Stimulated activated memory B cell treated with anti-CD40 and anti-IgM and Interleukin-4, amounts not matched to agents 10 μg/mL and 1 μg/mL and 100 μg/mL, for 72 hours (primary cell): ENCODE results near the gene CHST5.
A peak's percentile ranks its signal among the peaks of the same experiment; 100 is the strongest.
"Not testable (repeated sequence)": the region's sequence is repeated elsewhere in the genome, so short reads cannot be mapped to it uniquely, and the experiment has no call there.

ENCODE experiments used
- ATAC-seq: fragments of 150-1000 bp; cut with Tn5 transposase; 2 replicates; pipeline ENCODE4 v1.10.0; 2021
- H3K27ac Mint-ChIP-seq: one replicate; pipeline ENCODE4 v1.8.0; 2022; ENCODE audit warnings: mild to moderate bottlenecking, mixed read lengths
- H3K27me3 Mint-ChIP-seq: one replicate; pipeline ENCODE4 v1.8.0; 2022; ENCODE audit warnings: mixed read lengths
- H3K36me3 Mint-ChIP-seq: one replicate; pipeline ENCODE4 v1.8.0; 2022; ENCODE audit warnings: mixed read lengths
- H3K4me1 Mint-ChIP-seq: one replicate; pipeline ENCODE4 v1.8.0; 2022; ENCODE audit warnings: mixed read lengths
- H3K4me3 Mint-ChIP-seq: one replicate; pipeline ENCODE4 v1.8.0; 2022; ENCODE audit warnings: mild to moderate bottlenecking, moderate library complexity, mixed read lengths
- H3K9me3 Mint-ChIP-seq: one replicate; pipeline ENCODE4 v1.8.0; 2022; ENCODE audit warnings: mixed read lengths

Gene CHST5

GRCh38 chr16:75535211-75535843 lies 581 bp downstream of the CHST5 start:
- peak; percentile 31 for ATAC-seq
- no peak overlapping the region for H3K4me3 Mint-ChIP-seq
- H3K4me1 Mint-ChIP-seq = no peaks in the 10 kb centered on the region
- H3K27ac Mint-ChIP-seq = no peak overlapping the region
- H3K9me3 Mint-ChIP-seq = no peaks in the 10 kb centered on the region
- no peaks in the 10 kb centered on the region for H3K27me3 Mint-ChIP-seq
- H3K36me3 Mint-ChIP-seq = no peaks in the 10 kb centered on the region

GRCh38 chr16:75534560-75535205 lies 1.2 kb downstream of the CHST5 start:
- no peak for ATAC-seq
- H3K4me1 Mint-ChIP-seq = no peaks in the 10 kb centered on the region
- H3K4me3 Mint-ChIP-seq = no peak overlapping the region
- no peak overlapping the region for H3K27ac Mint-ChIP-seq
- H3K9me3 Mint-ChIP-seq = no peaks in the 10 kb centered on the region
- no peaks in the 10 kb centered on the region for H3K36me3 Mint-ChIP-seq
- no peaks in the 10 kb centered on the region for H3K27me3 Mint-ChIP-seq

GRCh38 chr16:75532791-75533190 lies 3.1 kb downstream of the CHST5 start:
- no peaks in the 10 kb centered on the region for H3K4me1 Mint-ChIP-seq
- H3K36me3 Mint-ChIP-seq = no peaks in the 10 kb centered on the region
- H3K27ac Mint-ChIP-seq = no peak overlapping the region
- H3K9me3 Mint-ChIP-seq = no peaks in the 10 kb centered on the region
- no peak overlapping the region for H3K4me3 Mint-ChIP-seq
- H3K27me3 Mint-ChIP-seq = no peaks in the 10 kb centered on the region
- ATAC-seq = no peak

GRCh38 chr16:75532142-75532765 lies 3.7 kb downstream of the CHST5 start:
- Mint-ChIP-seq H3K27me3 (no peaks in the 10 kb centered on the region), H3K4me1 (no peaks in the 10 kb centered on the region), H3K27ac (no peak overlapping the region), H3K4me3 (no peak overlapping the region), H3K9me3 (no peaks in the 10 kb centered on the region), H3K36me3 (no peaks in the 10 kb centered on the region)
- ATAC-seq = no peak

GRCh38 chr16:75529959-75530358 lies 5.9 kb downstream of the CHST5 start:
- ATAC-seq = no peak
- Mint-ChIP-seq H3K27ac (no peak overlapping the region), H3K4me1 (no peaks in the 10 kb centered on the region), H3K9me3 (no peaks in the 10 kb centered on the region), H3K4me3 (no peak overlapping the region), H3K36me3 (no peaks in the 10 kb centered on the region), H3K27me3 (no peaks in the 10 kb centered on the region)

- no peaks in the 10 kb centered on the region for H3K27me3 Mint-ChIP-seq
- H3K4me3 Mint-ChIP-seq = no peak overlapping the region
- no peak overlapping the region for H3K27ac Mint-ChIP-seq
- H3K4me1 Mint-ChIP-seq = no peaks in the 10 kb centered on the region
- no peaks in the 10 kb centered on the region for H3K36me3 Mint-ChIP-seq
- no peak for ATAC-seq
- H3K9me3 Mint-ChIP-seq = no peaks in the 10 kb centered on the region
Measured at GRCh38 chr16:75529056-75529905, 6.6 kb downstream of the CHST5 start.

- H3K4me3 Mint-ChIP-seq = no peak overlapping the region
- H3K27me3 Mint-ChIP-seq = no peaks in the 10 kb centered on the region
- no peaks in the 10 kb centered on the region for H3K9me3 Mint-ChIP-seq
- no peak for ATAC-seq
- H3K4me1 Mint-ChIP-seq = no peaks in the 10 kb centered on the region
- H3K36me3 Mint-ChIP-seq = no peaks in the 10 kb centered on the region
- H3K27ac Mint-ChIP-seq = no peak overlapping the region
Measured at GRCh38 chr16:75527825-75528299, 8.0 kb downstream of the CHST5 start.

- Mint-ChIP-seq H3K4me3 (no peak overlapping the region), H3K27me3 (no peaks in the 10 kb centered on the region), H3K36me3 (no peaks in the 10 kb centered on the region), H3K9me3 (no peaks in the 10 kb centered on the region), H3K4me1 (no peaks in the 10 kb centered on the region), H3K27ac (no peak overlapping the region)
- no peak for ATAC-seq
Measured at GRCh38 chr16:75526032-75526790, 9.7 kb downstream of the CHST5 start.

GRCh38 chr16:75519175-75519574 lies 16.7 kb downstream of the CHST5 start:
- H3K36me3 Mint-ChIP-seq = no peaks in the 10 kb centered on the region
- H3K4me1 Mint-ChIP-seq = peaks cover 13% of the 10 kb centered on the region
- no peak for ATAC-seq
- no peaks in the 10 kb centered on the region for H3K27me3 Mint-ChIP-seq
- H3K4me3 Mint-ChIP-seq = no peak overlapping the region
- no peak overlapping the region for H3K27ac Mint-ChIP-seq
- H3K9me3 Mint-ChIP-seq = no peaks in the 10 kb centered on the region

- peaks cover 13% of the 10 kb centered on the region for H3K4me1 Mint-ChIP-seq
- H3K36me3 Mint-ChIP-seq, H3K27me3 Mint-ChIP-seq, H3K9me3 Mint-ChIP-seq: not testable (repeated sequence)
- H3K27ac Mint-ChIP-seq = peak overlapping the region; percentile 84
- H3K4me3 Mint-ChIP-seq = peak overlapping the region; percentile 93
- ATAC-seq = peak; percentile 52
Measured at GRCh38 chr16:75516189-75516966, 19.5 kb downstream of the CHST5 start.

GRCh38 chr16:75514296-75514695 lies 21.6 kb downstream of the CHST5 start:
- Mint-ChIP-seq H3K9me3 (no peaks in the 10 kb centered on the region), H3K4me1 (peaks cover 13% of the 10 kb centered on the region), H3K36me3 (no peaks in the 10 kb centered on the region), H3K27me3 (no peaks in the 10 kb centered on the region), H3K4me3 (no peak overlapping the region), H3K27ac (no peak overlapping the region)
- ATAC-seq = no peak

- no peak for ATAC-seq
- no peaks in the 10 kb centered on the region for H3K36me3 Mint-ChIP-seq
- no peak overlapping the region for H3K27ac Mint-ChIP-seq
- H3K4me3 Mint-ChIP-seq = no peak overlapping the region
- no peaks in the 10 kb centered on the region for H3K9me3 Mint-ChIP-seq
- H3K27me3 Mint-ChIP-seq = no peaks in the 10 kb centered on the region
- no peaks in the 10 kb centered on the region for H3K4me1 Mint-ChIP-seq
Measured at GRCh38 chr16:75506574-75506973, 29.3 kb downstream of the CHST5 start.

- Mint-ChIP-seq H3K4me1 (no peaks in the 10 kb centered on the region), H3K9me3 (no peaks in the 10 kb centered on the region), H3K27me3 (no peaks in the 10 kb centered on the region), H3K4me3 (no peak overlapping the region), H3K27ac (no peak overlapping the region), H3K36me3 (no peaks in the 10 kb centered on the region)
- no peak for ATAC-seq
Measured at GRCh38 chr16:75506107-75506506, 29.8 kb downstream of the CHST5 start.

- no peaks in the 10 kb centered on the region for H3K9me3 Mint-ChIP-seq
- H3K27ac Mint-ChIP-seq = no peak overlapping the region
- no peaks in the 10 kb centered on the region for H3K4me1 Mint-ChIP-seq
- ATAC-seq = no peak
- no peak overlapping the region for H3K4me3 Mint-ChIP-seq
- no peaks in the 10 kb centered on the region for H3K27me3 Mint-ChIP-seq
- H3K36me3 Mint-ChIP-seq = no peaks in the 10 kb centered on the region
Measured at GRCh38 chr16:75503801-75504200, 32.1 kb downstream of the CHST5 start.
